ENCODE results near the gene USF2.

GRCh38 chr19:35281303-35281702 lies 12.5 kb downstream of the USF2 start:
- no peak for TF ChIP-seq GATA2 (IDR thresholded peaks at IDR 0.05; ENCODE audit: low read depth, low read length)
- no peak for TF ChIP-seq GATA3 (IDR thresholded peaks at IDR 0.05; ENCODE audit: low read depth, low read length)
